Activated T-cell treated with anti-CD3 and anti-CD28 coated beads for 24 hours (primary cell): ENCODE results near the gene LRRC3.

Source experiments
- DNase-seq: peaks from one replicate; pipeline ENCODE4 v3.0.0-alpha.2; 2020; ENCODE audit warnings: low read depth

Gene LRRC3

GRCh38 chr21:44438531-44439210 is 16.6 kb upstream of the LRRC3 start:
- no peak for DNase-seq

- no peak for DNase-seq
These were observed 16.1 kb upstream of the LRRC3 start for GRCh38 chr21:44439211-44439600.

- no peak for DNase-seq
These were observed 14.9 kb upstream of the LRRC3 start for GRCh38 chr21:44440241-44441040.

- no peak for DNase-seq
These were observed 14.3 kb upstream of the LRRC3 start for GRCh38 chr21:44441041-44441400.

GRCh38 chr21:44441581-44442265 is 13.6 kb upstream of the LRRC3 start:
- no peak for DNase-seq

- no peak for DNase-seq
These were observed 12.8 kb upstream of the LRRC3 start for GRCh38 chr21:44442266-44443125.

- DNase-seq, result no peak
These were observed 11.9 kb upstream of the LRRC3 start for GRCh38 chr21:44443291-44443890.

- no peak for DNase-seq
These were observed 11.4 kb upstream of the LRRC3 start for GRCh38 chr21:44443891-44444285.

GRCh38 chr21:44444286-44444931 is 10.9 kb upstream of the LRRC3 start:
- DNase-seq, result no peak

GRCh38 chr21:44445145-44445812 is 10.0 kb upstream of the LRRC3 start:
- DNase-seq, result no peak

- DNase-seq, result no peak
These were observed 6.6 kb upstream of the LRRC3 start for GRCh38 chr21:44448651-44449131.

- DNase-seq, result no peak
These were observed 5.6 kb upstream of the LRRC3 start for GRCh38 chr21:44449473-44450363.

GRCh38 chr21:44450402-44450801 is 4.9 kb upstream of the LRRC3 start:
- no peak for DNase-seq

GRCh38 chr21:44450999-44451398 is 4.3 kb upstream of the LRRC3 start:
- DNase-seq, result no peak

- DNase-seq, result no peak
These were observed 2.2 kb upstream of the LRRC3 start for GRCh38 chr21:44453120-44453519.

GRCh38 chr21:44454058-44454457 is 1.3 kb upstream of the LRRC3 start:
- DNase-seq, result no peak

- DNase-seq, result peak; percentile 11
These were observed 359 bp downstream of the LRRC3 start for GRCh38 chr21:44455524-44456213.

- no peak for DNase-seq
These were observed 1.1 kb downstream of the LRRC3 start for GRCh38 chr21:44456214-44456914.
